ENCODE data around the gene INHBE.

DNA sequence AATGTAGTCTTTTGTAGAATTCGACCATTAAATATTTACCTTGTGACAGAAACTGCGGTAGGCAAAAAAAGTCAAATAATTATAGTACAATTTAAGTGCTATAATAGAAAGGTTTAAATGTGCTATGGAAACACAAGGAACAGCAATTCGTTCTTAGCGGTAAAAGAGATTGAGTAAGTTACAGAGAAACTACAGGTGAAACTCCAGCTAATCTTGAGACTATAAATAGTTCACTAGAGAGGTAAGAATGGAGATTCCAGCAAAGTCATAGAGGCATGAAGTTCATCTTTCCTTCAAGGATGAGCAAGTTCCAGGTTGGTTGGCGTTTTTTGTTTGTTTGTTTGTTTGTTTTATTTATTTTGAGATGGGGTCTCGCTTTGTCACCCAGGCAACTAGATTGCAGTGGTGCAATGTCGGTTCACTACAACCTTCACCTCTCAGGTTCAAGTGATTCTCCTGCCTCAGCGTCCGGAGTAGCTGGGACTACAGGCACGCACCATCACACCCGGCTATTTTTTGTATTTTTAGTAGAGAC lies 23.4 kb upstream of the INHBE start:
- TF ChIP-seq, protein P1, sequence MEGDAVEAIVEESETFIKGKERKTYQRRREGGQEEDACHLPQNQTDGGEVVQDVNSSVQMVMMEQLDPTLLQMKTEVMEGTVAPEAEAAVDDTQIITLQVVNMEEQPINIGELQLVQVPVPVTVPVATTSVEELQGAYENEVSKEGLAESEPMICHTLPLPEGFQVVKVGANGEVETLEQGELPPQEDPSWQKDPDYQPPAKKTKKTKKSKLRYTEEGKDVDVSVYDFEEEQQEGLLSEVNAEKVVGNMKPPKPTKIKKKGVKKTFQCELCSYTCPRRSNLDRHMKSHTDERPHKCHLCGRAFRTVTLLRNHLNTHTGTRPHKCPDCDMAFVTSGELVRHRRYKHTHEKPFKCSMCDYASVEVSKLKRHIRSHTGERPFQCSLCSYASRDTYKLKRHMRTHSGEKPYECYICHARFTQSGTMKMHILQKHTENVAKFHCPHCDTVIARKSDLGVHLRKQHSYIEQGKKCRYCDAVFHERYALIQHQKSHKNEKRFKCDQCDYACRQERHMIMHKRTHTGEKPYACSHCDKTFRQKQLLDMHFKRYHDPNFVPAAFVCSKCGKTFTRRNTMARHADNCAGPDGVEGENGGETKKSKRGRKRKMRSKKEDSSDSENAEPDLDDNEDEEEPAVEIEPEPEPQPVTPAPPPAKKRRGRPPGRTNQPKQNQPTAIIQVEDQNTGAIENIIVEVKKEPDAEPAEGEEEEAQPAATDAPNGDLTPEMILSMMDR (IDR thresholded peaks at IDR 0.05) = no peak
- no peak for TF ChIP-seq ZFX (IDR thresholded peaks at IDR 0.05; ENCODE audit: borderline replicate concordance)

Measured in 22Rv1 (cell line).